HG03565 (cell line): ENCODE measurements around the gene CTCF.
"Not testable (repeated sequence)": the region's sequence is repeated elsewhere in the genome, so short reads cannot be mapped to it uniquely, and the experiment has no call there.

Source experiments
- ATAC-seq: cut with Tn5 transposase; IDR thresholded peaks from one replicate; pipeline ENCODE4 v1.9.1; 2021; ENCODE audit warnings: mild to moderate bottlenecking, moderate library complexity; ENCODE audit not compliant: unreplicated experiment

CTCF gene

GRCh38 chr16:67562526-67562917 is at the start of gene CTCF:
TSS of gene CTCF (plus strand) at chr16:67562526. CDS start at chr16:67610833, 48,307 bp downstream.
- peak; percentile 27 for ATAC-seq

- ATAC-seq: not testable (repeated sequence)
Observed at GRCh38 chr16:67513892-67514291, 48.4 kb upstream of the CTCF start.

- ATAC-seq: no peak
Observed at GRCh38 chr16:67514382-67514828, 47.9 kb upstream of the CTCF start.

GRCh38 chr16:67516296-67517154 is 45.8 kb upstream of the CTCF start:
- no peak for ATAC-seq

- no peak for ATAC-seq
Observed at GRCh38 chr16:67517155-67517445, 45.2 kb upstream of the CTCF start.

- no peak for ATAC-seq
Observed at GRCh38 chr16:67517661-67518423, 44.5 kb upstream of the CTCF start.

- no peak for ATAC-seq
Observed at GRCh38 chr16:67518676-67519075, 43.6 kb upstream of the CTCF start.

GRCh38 chr16:67519242-67519641 is 43.1 kb upstream of the CTCF start:
- no peak for ATAC-seq

GRCh38 chr16:67521095-67521804 is 41.1 kb upstream of the CTCF start:
- peak; percentile 76 for ATAC-seq

- ATAC-seq: no peak
Observed at GRCh38 chr16:67525176-67525860, 37.0 kb upstream of the CTCF start.

- no peak for ATAC-seq
Observed at GRCh38 chr16:67526149-67526791, 36.1 kb upstream of the CTCF start.

GRCh38 chr16:67528222-67528869 is 34.0 kb upstream of the CTCF start, which contains the start of gene RIPOR1:
TSS of gene RIPOR1 (plus strand) at chr16:67528829. CDS start at chr16:67538447, 9,618 bp downstream.
- ATAC-seq: no peak

GRCh38 chr16:67528870-67529581 is 33.3 kb upstream of the CTCF start:
- ATAC-seq: no peak

- no peak for ATAC-seq
Observed at GRCh38 chr16:67529582-67530012, 32.7 kb upstream of the CTCF start.

GRCh38 chr16:67530013-67530939 is 32.0 kb upstream of the CTCF start:
- ATAC-seq: no peak

- no peak for ATAC-seq
Observed at GRCh38 chr16:67531247-67531646, 31.1 kb upstream of the CTCF start.

GRCh38 chr16:67533024-67533560 is 29.2 kb upstream of the CTCF start:
- no peak for ATAC-seq

GRCh38 chr16:67533987-67534386 is 28.3 kb upstream of the CTCF start:
- ATAC-seq: not testable (repeated sequence)
